Kidney (tissue), 14 donors: ENCODE measurements around the gene RHEX. TPM values are rescaled to one million over a fixed set of nuclear protein-coding genes. Genes with fewer than 3 reads are reported as not detected.

Experiments used
- DNase-seq, 5 donors: peaks; one replicate each; pipeline ENCODE4 v3.0.0-alpha.2; 2013 to 2020
- FAIRE-seq: peaks from 2 replicates; lab custom pipeline; 2012; peaks lifted over from hg19 to GRCh38; lab: Jason Lieb, UNC
- H3K27ac ChIP-seq, 2 donors: one replicate each; pipeline ENCODE4 v1.7.0; 2013; ENCODE audit warnings: low read depth in 2 of 2, low read length in 2 of 2, inconsistent platforms in 1 of 2
- H3K27me3 ChIP-seq: one replicate; pipeline ENCODE4 v1.7.1; 2013; ENCODE audit warnings: low read length, inconsistent platforms; ENCODE audit not compliant: control insufficient read depth, insufficient read depth
- H3K36me3 ChIP-seq, 3 donors: one replicate each; pipeline versions ENCODE4 v1.7.0 to v1.7.1; 2013; ENCODE audit warnings: low read length in 3 of 3, control low read depth in 1 of 3, inconsistent platforms in 1 of 3; ENCODE audit not compliant: insufficient read depth in 3 of 3, control insufficient read depth in 2 of 3
- H3K4me1 ChIP-seq, 3 donors: one replicate each; pipeline versions ENCODE4 v1.7.0 to v1.7.1; 2013; ENCODE audit warnings: low read length in 3 of 3, inconsistent platforms in 1 of 3, low read depth in 1 of 3; ENCODE audit not compliant: control insufficient read depth in 2 of 3, insufficient read depth in 2 of 3
- H3K4me3 ChIP-seq, 3 donors: one replicate each; pipeline versions ENCODE4 v1.7.0 to v1.8.1; 2013; ENCODE audit warnings: low read length in 3 of 3, control low read depth in 1 of 3, inconsistent platforms in 1 of 3
- H3K9ac ChIP-seq, 3 donors: one replicate each; pipeline versions ENCODE4 v1.7.0 to v1.7.1; 2013; ENCODE audit warnings: low read length in 3 of 3, control low read depth in 1 of 3, inconsistent platforms in 1 of 3
- H3K9me3 ChIP-seq, 3 donors: one replicate each; pipeline versions ENCODE4 v1.7.0 to v1.7.1; 2013; ENCODE audit warnings: low read length in 3 of 3, control low read depth in 1 of 3, inconsistent platforms in 1 of 3; ENCODE audit not compliant: control insufficient read depth in 2 of 3, insufficient read depth in 1 of 3
- CTCF ChIP-seq: IDR thresholded peaks from 3 replicates; pipeline ENCODE4 v1.5.1; 2012; ENCODE audit warnings: mild to moderate bottlenecking, moderate library complexity, borderline replicate concordance; ENCODE audit not compliant: insufficient read depth; ENCODE audit errors: extremely low read depth
- intact Hi-C: fragments of 100-400 bp; cut with DNase I; formaldehyde crosslinking; loops from one replicate; pipeline ENCODE4 v1.11.1; 2022
- polyA plus RNA-seq: library from polyadenylated mRNA; stranded (reverse); fragments of 350-450 nt; fragmentation: Illumina TruSeq; extraction: RNeasy Lipid Tissue Mini Kit (QIAGEN cat#74804); gene quantifications from one replicate; pipeline ENCODE4 v1.2.3, GENCODE V29; 2014; ENCODE audit warnings: low read depth, low replicate concordance; ENCODE audit not compliant: insufficient read depth
- total RNA-seq: library from RNA; stranded (reverse); fragmentation: NEBNext Ultra II Directional; extraction: Animal tissue kit (Norgen Biotek cat#: 25700); gene quantifications from one replicate; pipeline ENCODE4 v1.2.1, GENCODE V29; 2021
- donor health status: control.
- donor health status: control.
- donor health status: control.
- donor health status: control.
- donor health status: control.
- donor health status: DM: yes; HTN: yes; CAD: no.
- donor health status: Normal renal cell carcinoma (clear cell type).

RHEX gene
- total and polyA plus RNA-seq, 2 donors from 2014 or later: 10.2 to 39.5 TPM

DNA sequence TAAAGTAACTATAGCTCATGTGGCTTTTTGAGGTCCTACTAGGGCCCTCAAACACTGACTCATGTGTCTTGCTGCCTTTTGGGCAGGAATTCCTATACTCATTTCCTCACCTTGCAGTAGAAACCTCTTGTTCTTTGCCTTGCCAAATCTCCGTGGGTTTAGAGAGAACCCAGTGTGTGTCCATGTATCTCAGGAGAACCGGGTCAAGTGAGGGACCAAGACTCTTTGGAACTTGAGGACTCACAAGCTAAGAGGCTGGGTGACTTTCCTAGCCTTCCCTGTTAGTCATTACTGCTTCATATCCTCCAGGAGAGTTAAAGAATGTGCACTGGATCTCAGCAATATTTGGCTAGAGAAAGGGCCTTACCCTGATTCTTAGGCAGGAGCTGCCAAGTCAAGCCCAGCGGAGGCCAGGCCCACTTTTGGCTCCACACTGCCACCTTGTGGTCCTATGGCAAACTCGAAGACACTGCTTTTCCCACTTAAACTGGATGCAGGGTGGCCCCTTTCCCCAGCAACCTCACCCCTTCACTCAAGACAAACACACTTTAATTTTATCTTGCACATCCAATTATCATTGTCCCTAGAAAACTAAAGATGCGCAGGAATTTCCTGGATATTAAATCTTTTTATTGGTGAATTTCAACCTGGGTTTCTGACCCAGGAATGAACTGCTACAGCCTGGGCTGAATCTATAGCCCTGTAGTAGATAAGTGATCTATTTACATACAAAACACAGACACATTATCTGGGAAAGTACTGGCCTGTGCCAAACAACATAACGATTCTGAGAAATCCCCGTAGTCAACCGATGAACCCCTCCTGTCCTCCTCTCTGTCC, 53.6 kb downstream of the RHEX start:
- FAIRE-seq: peak; percentile 3
- H3K9me3 ChIP-seq: no peaks in the 10 kb centered on the region
- TF ChIP-seq CTCF: peak; percentile 89
- H3K27me3 ChIP-seq: no peaks in the 10 kb centered on the region
- peak; percentile 83 to 93 (median 88) for DNase-seq
- no peaks in the 10 kb centered on the region for H3K4me1 ChIP-seq
- no peak overlapping the region for H3K27ac ChIP-seq
- H3K9ac ChIP-seq: no peak overlapping the region
- H3K4me3 ChIP-seq: no peak overlapping the region
- intact Hi-C loops: no loop called here
- no peaks in the 10 kb centered on the region for H3K36me3 ChIP-seq

GRCh38 chr1:206107168-206107544, 54.2 kb downstream of the RHEX start:
- intact Hi-C loops: no loop called here

GRCh38 chr1:206108635-206109034, 55.7 kb downstream of the RHEX start:
- no peak for TF ChIP-seq CTCF
- FAIRE-seq: no peak

More at GRCh38 chr1:206107168-206107544, 54.2 kb downstream of the RHEX start:
- DNase-seq: no peak
- no peak overlapping the region for H3K9ac ChIP-seq
- no peak overlapping the region for H3K4me3 ChIP-seq
- H3K4me1 ChIP-seq: no peaks in the 10 kb centered on the region
- H3K36me3 ChIP-seq: no peaks in the 10 kb centered on the region
- H3K9me3 ChIP-seq: no peaks in the 10 kb centered on the region
- FAIRE-seq: no peak
- TF ChIP-seq CTCF: no peak
- no peak overlapping the region for H3K27ac ChIP-seq
- no peaks in the 10 kb centered on the region for H3K27me3 ChIP-seq

More at GRCh38 chr1:206108635-206109034, 55.7 kb downstream of the RHEX start:
- no peaks in the 10 kb centered on the region for H3K9me3 ChIP-seq
- intact Hi-C loops: no loop called here
- no peak for DNase-seq
- H3K36me3 ChIP-seq: no peaks in the 10 kb centered on the region
- no peaks in the 10 kb centered on the region for H3K27me3 ChIP-seq
- no peak overlapping the region for H3K4me3 ChIP-seq
- H3K27ac ChIP-seq: no peak overlapping the region
- peaks cover 0 to under 1% (median 0%) of the 10 kb centered on the region in 3 donors for H3K4me1 ChIP-seq
- H3K9ac ChIP-seq: no peak overlapping the region
